IPS DF 19.7 (cell line): ENCODE results near the gene ZFPM1.
"Not testable (repeated sequence)": the region's sequence is repeated elsewhere in the genome, so short reads cannot be mapped to it uniquely, and the experiment has no call there.

Experiments
- DNase-seq: peaks from one replicate; pipeline ENCODE4 v3.0.0-alpha.2; 2013; ENCODE audit warnings: low read depth, low spot score

The ZFPM1 gene

DNA sequence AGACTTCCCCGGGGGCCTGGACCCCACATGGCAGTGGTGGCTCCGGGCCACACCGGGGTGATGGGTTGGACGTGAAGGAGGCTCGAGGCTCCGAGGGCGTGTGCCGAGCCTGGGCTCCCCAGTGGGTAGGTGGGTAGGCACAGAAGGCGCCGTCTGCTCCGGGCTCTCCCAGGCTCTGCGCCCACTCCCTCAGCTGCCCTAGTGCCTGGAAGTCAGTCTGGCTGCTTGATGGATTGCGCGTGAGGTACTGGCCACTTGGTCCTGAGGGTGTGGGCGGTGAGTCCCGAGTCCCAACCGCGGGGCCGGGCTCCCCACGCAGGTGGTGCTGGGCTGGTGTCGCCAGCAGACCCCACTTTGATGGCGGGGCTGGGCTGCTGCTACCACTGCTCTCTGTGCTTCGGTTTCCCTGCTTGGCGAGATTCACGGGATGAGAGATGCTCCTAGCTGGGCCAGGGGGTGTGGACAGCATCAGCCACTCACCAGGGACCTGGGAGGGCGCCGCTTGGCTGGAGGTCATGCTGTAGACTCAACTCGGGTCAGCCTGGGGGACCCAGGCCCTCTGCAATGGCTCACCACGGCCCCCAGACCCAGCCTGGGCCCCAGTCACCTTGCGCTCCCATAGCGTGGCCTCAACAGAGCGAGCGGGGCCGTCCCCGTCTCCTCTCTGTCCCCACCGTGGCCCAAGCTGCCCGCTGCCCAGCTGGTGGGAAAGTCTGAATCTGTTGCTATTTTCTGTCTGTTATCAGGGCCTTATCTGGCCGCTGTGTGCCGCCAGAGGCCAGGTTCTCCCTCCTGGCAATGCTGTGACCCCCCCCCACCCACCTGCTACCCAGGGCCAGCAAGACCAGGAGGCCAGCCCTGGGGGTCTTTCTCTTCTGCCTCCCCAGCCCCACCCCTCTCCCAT, 26.1 kb downstream of the ZFPM1 start:
- DNase-seq, result no peak

DNA sequence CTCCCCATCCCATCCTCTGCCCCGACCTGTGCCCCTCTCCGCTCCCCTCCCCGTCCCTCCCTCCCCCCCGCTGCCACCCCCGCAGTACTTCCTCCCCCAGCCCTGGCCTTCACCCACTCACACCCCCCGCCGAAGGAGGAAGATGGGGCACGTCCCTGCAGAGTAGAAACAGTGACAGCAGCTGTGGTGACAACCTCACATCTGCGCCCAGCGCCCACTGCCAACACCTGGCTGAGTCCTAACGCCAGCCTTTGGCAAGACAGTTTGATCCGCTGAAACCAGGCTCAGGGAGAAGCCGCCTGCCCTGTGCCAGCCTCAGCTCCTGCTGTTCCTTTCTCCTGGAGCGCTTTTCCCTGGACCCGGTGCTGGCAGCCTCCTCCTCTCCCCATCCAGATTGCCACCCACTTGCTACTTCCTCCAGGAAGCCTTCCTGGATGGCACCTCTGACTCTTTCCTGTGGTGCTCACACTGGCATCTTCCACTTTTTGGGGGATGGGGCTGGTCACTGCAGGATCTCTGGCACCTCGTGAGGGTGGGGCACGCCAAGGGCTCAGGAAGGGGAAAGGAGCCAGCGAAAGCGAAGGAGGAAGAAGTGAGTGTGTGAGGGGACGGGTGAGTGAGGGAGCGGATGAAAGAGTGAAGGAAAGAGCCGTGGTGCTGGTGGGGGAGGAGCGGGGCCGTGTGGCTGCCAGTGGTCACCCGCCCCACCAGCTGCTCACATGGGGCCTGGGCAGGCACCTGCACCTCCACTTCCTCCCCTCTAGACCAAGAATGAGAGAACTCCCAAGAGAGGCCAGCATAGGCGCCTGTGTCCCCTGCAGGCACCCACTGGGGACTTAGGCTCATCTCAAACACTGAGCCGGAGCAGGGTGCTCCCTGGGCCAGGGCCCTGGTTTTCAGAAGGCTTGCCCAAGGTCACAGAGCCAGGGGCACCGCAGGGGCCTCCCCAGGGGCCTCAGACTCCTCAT, 27.0 kb downstream of the ZFPM1 start:
- DNase-seq, result no peak

DNA sequence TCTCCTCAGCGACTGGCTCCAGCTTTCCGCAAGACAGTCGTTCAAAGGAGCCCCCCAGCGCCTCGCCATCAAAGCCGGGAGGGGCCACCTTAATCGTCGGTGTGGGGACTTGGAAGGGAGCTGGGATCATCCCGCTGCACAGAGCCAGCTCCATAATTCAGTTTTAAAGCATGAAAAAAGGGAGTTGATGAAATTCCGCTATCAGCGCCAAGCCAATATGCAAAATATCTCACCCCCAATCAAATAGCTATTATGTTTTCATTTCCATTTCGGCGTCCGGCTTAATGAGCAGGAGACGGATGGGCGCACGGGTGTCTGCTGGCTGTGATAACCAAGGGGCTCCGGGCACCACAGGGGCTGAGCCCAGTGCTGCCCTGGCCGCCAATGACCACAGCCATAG, 27.7 kb downstream of the ZFPM1 start:
- no peak for DNase-seq

DNA sequence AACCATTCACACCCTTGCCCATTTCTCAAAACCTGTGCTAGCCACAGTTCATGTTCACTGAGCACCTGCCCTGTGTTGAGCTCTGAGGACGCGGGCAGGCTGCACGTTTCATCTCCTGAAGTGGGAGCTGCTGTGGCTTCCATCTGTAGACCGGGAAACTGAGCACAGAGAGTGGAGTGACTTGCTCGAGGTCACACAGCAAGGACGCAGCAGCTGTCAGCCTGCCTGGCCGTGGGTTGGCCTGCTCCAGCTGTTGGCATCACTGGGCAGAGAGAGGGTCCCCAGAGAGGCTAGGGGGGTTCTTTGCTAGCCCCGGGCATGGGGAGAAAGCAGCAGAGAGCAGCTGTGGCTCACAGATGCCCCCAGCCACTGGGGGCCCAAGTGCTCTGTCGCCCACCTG, 28.8 kb downstream of the ZFPM1 start:
- DNase-seq, result no peak

DNA sequence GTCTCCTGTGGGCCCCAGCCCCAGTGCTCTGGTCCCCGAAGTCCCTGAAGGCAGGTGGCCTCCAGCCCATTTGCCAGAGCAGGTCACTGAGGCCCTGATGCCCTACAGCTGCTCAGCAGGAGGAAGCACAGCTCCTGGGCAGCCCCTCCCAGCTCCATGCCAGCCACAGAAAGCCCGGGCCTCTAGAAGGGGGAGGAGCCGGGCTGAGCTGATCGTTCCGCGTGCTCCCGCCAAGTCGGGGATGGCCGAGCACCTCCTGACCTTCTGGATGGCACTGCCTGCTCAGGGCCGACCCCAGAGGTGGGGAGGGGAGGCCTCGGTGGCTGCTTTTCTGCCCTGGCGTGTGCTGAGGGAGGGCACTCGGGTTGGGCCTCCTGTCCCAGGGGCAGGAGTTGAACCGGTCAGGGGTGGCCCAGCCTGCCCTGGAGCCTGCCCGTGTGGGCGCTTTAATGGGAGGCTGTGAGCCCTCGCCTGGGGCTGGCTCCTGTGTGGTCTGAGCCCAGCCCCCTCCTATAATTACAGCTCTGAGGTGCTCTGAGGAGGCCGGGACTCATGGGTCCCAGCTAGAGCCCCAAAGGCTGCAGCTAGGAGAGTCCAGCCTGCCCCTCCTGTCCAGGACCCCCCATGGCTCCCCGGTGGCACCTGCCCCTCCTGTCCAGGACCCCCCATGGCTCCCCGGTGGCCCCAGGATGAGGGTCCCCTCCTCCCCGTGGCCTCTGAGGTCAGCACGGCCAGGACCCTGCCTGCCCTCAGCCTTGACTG, 29.7 kb downstream of the ZFPM1 start:
- no peak for DNase-seq

DNA sequence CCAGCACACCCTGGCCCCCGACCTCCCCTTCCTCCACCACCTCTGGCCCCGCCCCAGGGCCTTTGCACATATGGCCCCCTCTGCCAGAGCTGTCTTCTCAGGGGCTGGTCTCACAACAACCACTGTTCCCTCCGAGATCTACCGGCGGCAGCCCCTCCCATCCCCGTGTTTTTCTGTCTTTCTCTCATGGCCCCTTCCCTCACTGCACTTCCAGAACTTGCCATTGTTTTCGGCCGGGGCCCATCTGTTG, 30.2 kb downstream of the ZFPM1 start:
- DNase-seq, result no peak

DNA sequence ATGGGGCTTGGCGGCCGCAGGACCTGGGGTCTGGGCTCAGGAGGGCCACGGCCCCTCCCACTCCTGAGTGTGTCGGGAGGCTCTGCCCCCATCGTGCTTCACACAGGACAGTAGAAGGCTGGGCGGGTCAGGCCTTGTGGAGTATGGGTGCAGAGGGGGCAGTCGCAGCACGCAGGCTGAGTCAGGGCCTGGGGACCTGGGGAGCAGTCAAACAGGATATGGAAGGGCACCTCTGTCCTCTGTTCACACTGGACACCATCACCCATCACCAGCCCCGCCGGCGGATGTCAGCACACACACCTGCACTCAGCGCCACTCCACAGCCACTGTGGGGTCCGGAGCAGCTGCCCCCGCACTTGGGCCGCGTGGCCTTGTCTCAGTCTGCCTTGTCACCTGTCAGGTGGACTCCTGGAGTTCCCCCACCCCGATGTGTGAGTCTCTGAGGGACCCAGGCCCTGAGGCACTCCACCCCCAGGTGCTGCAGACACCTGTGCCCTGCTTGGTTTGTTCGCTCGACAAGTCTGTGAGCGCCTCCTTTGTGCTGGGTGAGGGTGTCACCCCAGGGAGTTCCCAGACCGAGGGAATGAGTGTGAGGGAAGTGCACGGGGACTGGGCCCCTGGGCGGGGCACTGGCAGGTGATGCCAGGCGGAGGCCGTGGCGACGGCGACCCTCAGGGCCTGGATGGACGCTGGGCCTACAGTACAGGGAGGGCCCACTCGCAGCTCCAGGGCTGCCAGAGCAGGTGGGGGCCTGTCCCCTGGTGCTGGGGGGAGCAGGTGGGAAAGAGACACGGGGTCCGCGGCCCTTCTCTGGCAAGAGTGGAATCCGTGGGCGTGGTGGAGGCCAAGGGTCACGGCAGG, 31.7 kb downstream of the ZFPM1 start:
- no peak for DNase-seq

DNA sequence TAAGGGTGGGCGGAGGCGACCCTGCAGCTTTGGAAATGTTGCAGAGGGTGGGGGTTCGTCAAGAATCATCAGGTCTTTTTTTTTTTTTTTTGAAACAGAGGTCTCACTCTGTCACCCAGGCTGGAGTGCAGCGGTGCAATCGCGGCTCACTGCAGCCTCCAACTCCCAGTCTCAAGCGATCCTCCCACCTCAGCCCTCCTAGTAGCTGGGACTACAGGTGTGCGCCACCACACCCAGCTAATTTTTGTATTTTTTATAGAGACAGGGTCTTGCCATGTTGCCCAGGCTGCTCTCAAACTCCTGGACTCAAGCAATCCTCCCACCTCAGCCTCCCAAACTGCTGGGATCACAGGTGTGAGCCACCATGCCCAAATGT, 32.3 kb downstream of the ZFPM1 start:
- not testable (repeated sequence) for DNase-seq

DNA sequence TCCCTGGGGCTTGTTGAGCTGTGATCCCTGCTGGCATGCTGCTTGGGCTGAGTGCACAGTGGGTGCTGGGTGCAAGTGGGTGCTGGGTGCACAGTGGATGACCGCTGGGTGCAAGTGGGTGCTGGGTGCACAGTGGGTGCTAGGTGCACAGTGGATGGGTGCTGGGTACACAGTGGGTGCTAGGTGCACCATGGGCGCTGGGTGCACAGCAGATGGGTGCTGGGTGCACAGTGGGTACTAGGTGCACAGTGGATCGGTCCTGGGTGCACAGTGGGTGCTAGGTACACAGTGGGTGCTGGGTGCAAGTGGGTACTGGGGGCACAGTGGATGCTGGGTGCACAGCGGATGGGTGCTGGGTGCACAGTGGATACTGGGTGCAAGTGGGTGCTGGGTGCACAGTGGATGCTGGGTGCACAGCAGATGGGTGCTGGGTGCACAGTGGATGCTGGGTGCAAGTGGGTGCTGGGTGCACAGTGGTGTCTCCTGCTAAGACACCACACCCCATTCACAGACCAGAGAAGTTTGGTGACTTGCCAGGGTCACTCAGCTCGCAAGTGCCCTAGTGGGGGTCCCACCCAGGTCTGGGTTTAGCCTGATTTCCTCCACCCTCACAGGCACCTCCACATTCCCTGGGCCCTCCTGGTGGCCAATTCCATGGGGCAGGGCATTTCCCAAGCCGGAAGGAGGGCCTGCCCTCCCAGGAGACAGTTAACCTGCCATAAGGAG, 33.5 kb downstream of the ZFPM1 start:
- no peak for DNase-seq

DNA sequence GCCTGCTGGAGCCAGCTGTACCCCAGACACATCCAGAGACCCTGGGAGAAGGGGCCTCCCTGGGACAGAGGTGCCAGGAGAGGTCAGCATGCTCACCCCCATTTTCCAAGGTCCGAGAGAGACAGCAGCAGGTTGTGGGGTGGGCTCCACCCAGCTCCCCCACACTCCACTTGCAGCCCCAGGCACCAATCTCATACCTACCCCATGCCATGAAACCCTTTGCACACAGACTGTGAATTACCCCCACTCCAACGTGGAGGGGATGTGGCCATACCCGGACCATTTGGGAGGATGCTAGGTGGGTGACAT, 34.0 kb downstream of the ZFPM1 start:
- no peak for DNase-seq

DNA sequence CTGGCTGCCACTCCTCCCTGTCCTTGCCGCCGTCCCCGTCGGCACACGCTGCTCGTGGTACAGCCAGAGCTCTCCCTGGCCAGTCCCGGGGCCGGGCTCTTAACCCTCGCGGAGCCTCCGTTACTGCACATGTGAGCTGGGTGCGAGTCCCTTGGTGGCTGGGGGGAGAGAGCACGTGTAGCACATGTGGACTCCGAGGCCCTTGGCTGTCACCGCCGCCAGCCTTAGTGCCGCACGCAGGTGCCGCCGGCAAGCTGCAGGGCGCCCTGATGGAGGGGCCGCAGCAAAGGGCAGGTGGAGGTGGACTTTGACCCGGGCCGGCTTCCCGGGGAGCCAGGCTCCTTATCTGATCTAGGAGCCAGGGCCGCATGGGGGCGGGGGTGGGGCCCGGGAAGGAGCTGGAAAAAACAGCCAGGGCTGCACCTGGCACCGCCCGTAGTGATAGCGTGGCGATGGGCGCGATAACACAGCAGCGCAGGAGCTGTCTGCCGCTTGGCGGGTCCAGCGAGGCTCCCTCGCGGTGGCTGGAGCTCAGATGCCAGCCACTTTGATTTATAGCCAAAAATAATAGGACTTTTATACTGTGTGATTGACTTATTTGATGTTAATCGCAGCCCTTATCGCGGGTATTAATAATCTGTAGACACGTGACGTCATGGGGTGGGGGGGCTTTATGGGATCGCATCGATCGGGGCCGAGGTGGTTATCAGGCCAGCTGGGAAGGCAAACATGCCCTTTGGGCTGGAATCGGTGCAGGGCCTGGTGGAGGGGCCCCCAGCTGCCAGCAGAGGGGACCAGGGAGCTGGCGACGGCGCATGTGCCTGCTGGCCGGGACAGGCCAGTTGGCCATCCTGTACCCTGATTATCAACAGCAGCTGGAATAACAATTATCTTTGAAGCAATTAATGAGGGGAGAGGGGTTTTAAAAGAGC, 35.1 kb downstream of the ZFPM1 start:
- no peak for DNase-seq

DNA sequence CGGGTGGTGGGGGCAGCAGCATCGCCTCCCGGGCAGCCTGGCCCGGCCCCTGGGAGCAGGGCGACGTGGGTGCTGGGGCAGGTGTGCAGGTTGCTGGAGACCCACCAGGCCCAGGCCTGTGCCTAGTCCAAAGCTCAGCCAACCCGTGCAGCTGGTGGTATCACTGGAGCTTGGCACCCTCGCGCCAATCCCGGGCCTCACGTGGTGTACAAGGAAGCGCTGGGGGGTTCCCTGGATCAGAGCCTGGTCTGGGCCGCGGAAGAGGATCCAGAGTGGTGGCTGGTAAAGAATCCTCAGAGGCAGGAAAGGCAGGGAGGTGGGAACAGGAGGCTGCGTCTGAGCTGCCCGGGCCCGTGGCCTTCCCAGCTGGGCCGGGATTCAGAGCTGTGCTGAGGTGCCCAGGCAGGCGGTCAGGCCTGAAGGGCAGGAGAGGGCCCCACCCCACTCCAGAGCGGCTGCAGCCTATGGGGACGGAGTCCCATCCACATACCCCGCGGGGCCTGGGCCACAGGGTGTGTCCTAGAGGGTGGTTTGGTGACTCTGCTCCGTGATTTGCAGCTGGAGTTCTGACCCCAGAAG, 36.2 kb downstream of the ZFPM1 start:
- DNase-seq, result no peak

DNA sequence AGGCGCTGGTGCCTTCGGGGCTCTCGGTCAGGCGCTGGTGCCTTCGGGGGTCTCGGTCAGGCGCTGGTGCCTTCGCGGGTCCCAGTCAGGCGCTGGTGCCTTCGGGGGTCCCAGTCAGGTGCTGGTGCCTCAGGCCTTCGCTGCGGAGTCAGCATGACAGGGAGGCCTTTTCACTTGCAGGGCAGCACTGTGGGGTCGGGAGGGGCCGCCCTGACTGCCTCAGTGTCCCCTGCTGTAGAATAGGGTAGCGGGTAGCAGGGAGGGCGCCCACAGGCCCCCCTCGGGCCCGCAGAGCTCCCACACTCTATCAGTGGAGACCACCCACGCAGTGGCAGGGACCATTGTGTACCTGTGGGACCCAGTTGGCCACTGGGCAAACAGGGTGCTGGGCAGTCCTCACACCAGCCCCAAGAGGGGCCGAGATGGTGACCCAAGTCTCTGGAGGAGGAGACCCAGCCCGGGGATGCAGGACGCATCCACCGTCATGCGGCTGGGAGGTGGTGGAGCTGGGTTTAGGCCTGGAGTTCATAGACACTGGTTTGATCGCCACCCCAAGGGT, 38.0 kb downstream of the ZFPM1 start:
- no peak for DNase-seq

DNA sequence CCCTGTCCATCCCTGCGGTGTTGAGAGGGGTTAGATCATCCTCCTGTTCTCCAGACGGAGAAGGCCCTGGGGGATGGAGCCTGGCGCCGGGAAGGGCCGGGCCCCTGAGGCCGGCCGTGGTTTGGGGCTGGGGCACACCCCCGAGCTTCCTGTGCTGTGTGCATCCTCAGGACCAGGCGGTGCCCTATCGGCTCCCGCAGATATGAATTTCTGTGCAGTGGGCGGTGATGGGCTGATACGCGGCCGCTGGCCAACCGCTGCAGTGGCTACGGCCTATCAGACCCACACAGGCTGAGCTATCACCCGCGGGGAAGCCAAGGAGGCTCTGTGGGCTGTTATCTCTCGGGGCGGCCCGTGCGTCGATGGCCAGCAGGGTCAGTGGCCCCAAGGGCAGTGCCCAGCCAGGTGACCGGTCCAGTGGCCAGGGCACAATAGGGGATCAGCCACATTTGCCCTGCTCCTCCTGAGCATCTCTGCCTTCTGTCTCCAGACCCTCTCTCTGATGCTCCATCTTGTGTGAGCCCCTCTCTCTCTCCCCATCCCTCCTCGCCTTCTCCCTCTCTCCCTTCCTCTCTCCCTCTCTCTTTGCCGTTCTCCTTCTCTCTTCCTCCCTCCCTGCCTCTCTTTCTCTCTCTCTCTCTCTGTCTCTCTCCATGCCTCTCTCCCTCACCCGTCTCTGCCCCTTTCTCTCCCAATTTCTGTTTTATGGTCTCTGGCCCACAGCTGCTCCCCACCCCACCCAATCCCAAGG, 38.7 kb downstream of the ZFPM1 start:
- no peak for DNase-seq

DNA sequence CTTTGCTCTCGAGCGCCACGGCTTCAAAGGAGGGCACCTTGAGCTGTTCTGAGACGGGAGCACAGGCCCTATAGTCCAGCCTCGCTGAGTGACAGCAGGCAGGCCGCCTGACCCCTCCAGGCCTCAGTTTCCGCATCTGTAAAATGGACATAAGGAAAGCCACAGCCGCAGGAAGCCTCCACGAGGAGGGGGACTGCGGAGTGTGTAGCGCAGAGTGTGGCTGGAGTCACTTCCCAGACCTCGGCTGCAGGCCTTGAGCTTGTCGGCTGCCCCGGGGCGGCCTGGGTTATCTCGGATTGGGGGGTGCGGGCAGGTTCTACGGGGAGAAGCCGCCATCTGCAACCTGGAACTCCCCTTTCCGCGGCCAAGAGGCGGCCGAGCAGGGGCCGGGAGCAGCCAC, 40.8 kb downstream of the ZFPM1 start:
- DNase-seq, result no peak

DNA sequence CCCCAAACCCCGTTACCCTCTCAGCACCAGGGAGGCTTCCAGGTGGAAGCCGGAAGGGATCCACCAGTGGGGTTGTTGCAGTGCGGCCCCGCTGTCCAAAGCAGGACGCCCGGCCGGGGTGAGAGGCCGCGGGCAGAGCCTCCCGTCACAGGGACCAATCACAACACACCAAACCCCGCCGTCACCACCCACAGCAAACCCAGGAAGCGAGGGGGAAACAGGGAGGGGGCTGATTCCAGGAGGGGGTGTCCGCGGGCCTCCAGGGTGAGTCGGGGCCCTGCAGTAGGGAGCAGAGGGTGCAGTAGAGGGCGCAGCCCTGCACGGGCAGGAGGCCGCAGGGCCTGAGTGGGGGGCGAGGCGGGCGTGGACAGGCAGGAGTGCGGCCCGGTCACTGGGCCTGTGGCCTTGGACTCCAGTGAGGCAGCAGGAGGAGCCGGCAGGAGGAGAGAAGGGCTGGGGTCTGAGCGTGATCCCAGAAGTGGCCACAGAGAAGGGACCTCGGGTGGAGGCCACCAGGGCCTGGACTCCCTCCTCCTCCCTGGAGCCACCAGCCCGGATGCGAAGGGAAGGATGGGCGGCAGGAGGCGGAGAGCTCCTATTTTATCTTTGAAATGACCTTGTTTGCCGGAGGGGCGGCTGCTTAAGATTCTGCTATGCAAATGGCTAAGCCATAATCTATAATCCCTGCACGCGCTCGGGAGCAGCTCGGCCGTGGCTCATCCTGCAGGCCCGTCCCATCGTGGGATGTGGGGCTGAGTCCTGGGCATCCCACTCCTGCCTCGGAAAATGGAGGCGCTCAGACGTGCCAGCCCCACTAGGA, 41.5 kb downstream of the ZFPM1 start:
- no peak for DNase-seq

DNA sequence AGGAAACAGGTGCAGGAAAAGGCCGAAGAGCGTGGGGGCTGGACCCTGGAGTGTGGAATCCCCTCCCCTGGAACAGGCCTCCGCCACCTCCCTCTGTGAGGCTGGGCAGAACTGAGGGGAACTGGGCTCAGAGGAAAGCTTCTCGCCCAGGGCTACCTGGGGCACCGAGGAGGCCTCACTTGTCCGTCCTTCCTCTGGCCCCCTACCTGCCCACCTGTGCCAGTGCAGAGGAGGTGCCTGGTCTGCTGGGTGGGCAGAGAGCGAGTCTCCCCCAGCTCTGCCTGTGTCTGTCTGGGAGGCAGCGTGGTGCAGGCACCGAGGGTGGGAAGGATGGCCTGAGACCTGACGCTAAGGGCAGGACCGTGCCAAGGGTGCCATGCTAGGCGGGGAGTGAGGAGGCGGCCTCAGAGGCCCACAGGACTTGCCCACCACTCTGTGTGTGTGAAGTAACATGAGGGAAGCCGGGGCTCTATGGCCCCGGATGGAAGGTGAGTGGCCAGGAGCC, 42.2 kb downstream of the ZFPM1 start:
- DNase-seq, result no peak
